Activated B cell treated with CpG ODN at 0.5 μM for 24 hours (primary cell): ENCODE data around the gene LZTR1. TPM values are rescaled to one million over a fixed set of nuclear protein-coding genes. Genes with fewer than 3 reads are reported as not detected.
A peak's percentile ranks its signal among the peaks of the same experiment; 100 is the strongest.

Source experiments
- ATAC-seq: fragments of 200-7000 bp; cut with Tn5 transposase; one replicate; pipeline ENCODE4 v1.10.0; 2021; ENCODE audit warnings: low read depth, mild to moderate bottlenecking, moderate library complexity
- CTCF ChIA-PET: fragments of 350-600 bp; sonication (Branson Sonifier 250); formaldehyde crosslinking; loops from one replicate; lab custom pipeline; 2021; ENCODE audit warnings: antibody characterized with exemption; lab: Charles Lee
- POLR2A ChIA-PET: fragments of 350-600 bp; sonication (Branson Sonifier 250); formaldehyde crosslinking; loops from one replicate; lab custom pipeline; 2021; ENCODE audit warnings: antibody characterized with exemption; lab: Charles Lee
- DNase-seq: peaks from one replicate; pipeline ENCODE4 v3.0.0; 2022
- H3K27ac Mint-ChIP-seq: one replicate; pipeline ENCODE4 v1.8.0; 2020; ENCODE audit warnings: mixed read lengths
- H3K27me3 Mint-ChIP-seq: one replicate; pipeline ENCODE4 v1.8.0; 2021; ENCODE audit warnings: mixed read lengths
- H3K36me3 Mint-ChIP-seq: one replicate; pipeline ENCODE4 v1.8.0; 2021; ENCODE audit warnings: low read depth, mixed read lengths
- H3K4me1 Mint-ChIP-seq: one replicate; pipeline ENCODE4 v1.8.0; 2021; ENCODE audit warnings: mixed read lengths
- H3K4me3 Mint-ChIP-seq: one replicate; pipeline ENCODE4 v1.8.0; 2020; ENCODE audit warnings: mild to moderate bottlenecking, mixed read lengths
- H3K9me3 Mint-ChIP-seq: one replicate; pipeline ENCODE4 v1.8.0; 2020; ENCODE audit warnings: mixed read lengths
- CTCF ChIP-seq: fragments of 200-600 bp; IDR thresholded peaks from one replicate; pipeline ENCODE4 v1.8.0; 2022; ENCODE audit warnings: antibody characterized with exemption, mild to moderate bottlenecking
- intact Hi-C: fragments of 100-400 bp; cut with micrococcal nuclease; formaldehyde crosslinking; loops from one replicate; pipeline ENCODE4 v1.15.1; 2024
- total RNA-seq: library from RNA; stranded (reverse); gene quantifications from 2 replicates; pipeline ENCODE4 v1.2.3, GENCODE V29; 2022

LZTR1 gene
- total RNA-seq, 1 donor from 2014 or later = 89.3 TPM

GRCh38 chr22:21041937-21042336, 59.8 kb downstream of the LZTR1 start:
- intact Hi-C loops = no loop called here
- Mint-ChIP-seq H3K4me3 (no peak overlapping the region), H3K27me3 (peaks cover 26% of the 10 kb centered on the region), H3K9me3 (no peaks in the 10 kb centered on the region), H3K36me3 (no peaks in the 10 kb centered on the region), H3K4me1 (peaks cover 24% of the 10 kb centered on the region), H3K27ac (no peak overlapping the region)
- CTCF ChIA-PET = no interaction called here
- DNase-seq = no peak
- TF ChIP-seq CTCF = no peak
- no peak for ATAC-seq
- POLR2A ChIA-PET = no interaction called here

- ChIA-PET POLR2A (no interaction called here), CTCF (no interaction called here)
- no peak overlapping the region for H3K27ac Mint-ChIP-seq
- H3K4me3 Mint-ChIP-seq = no peak overlapping the region
- H3K4me1 Mint-ChIP-seq = peaks cover 24% of the 10 kb centered on the region
- no peaks in the 10 kb centered on the region for H3K9me3 Mint-ChIP-seq
- H3K36me3 Mint-ChIP-seq = no peaks in the 10 kb centered on the region
- DNase-seq = no peak
- intact Hi-C loops = no loop called here
- H3K27me3 Mint-ChIP-seq = peaks cover 24% of the 10 kb centered on the region
- no peak for TF ChIP-seq CTCF
- no peak for ATAC-seq
Observed at GRCh38 chr22:21042978-21043859, 61.1 kb downstream of the LZTR1 start.

- no peak for ATAC-seq
- Mint-ChIP-seq H3K4me3 (no peak overlapping the region), H3K27ac (no peak overlapping the region)
Observed at GRCh38 chr22:21043860-21044535, 61.9 kb downstream of the LZTR1 start.

GRCh38 chr22:21044931-21045584, 63.0 kb downstream of the LZTR1 start:
- POLR2A ChIA-PET = interaction anchor here (1.3 to 2.4 kb wide), 2 partner anchors 43 to 63 kb away, joined by 7 to 8 read pairs; partner anchors contain the start of genes LZTR1 and THAP7
- peak; percentile 56 for ATAC-seq
- no peaks in the 10 kb centered on the region for H3K9me3 Mint-ChIP-seq
- DNase-seq = peak; percentile 26
- CTCF ChIA-PET = no interaction called here
- no peak for TF ChIP-seq CTCF
- H3K4me1 Mint-ChIP-seq = peaks cover 24% of the 10 kb centered on the region
- intact Hi-C loops = no loop called here
- peaks cover 20% of the 10 kb centered on the region for H3K27me3 Mint-ChIP-seq
- peak overlapping the region; percentile 80 for H3K4me3 Mint-ChIP-seq
- peak overlapping the region; percentile 77 for H3K27ac Mint-ChIP-seq
- no peaks in the 10 kb centered on the region for H3K36me3 Mint-ChIP-seq

More at GRCh38 chr22:21043860-21044535, 61.9 kb downstream of the LZTR1 start:
- Mint-ChIP-seq H3K27me3 (peaks cover 20% of the 10 kb centered on the region), H3K9me3 (no peaks in the 10 kb centered on the region), H3K4me1 (peaks cover 24% of the 10 kb centered on the region), H3K36me3 (no peaks in the 10 kb centered on the region)
- intact Hi-C loops = no loop called here
- no peak for TF ChIP-seq CTCF
- no peak for DNase-seq
- POLR2A ChIA-PET = interaction anchor here (2.4 kb wide), 1 partner anchor 42 kb away, joined by 8 read pairs; the partner anchor contains the start of gene THAP7
- CTCF ChIA-PET = no interaction called here
